ENCODE results near the gene KRTAP10-9.
"Not testable (repeated sequence)": the region's sequence is repeated elsewhere in the genome, so short reads cannot be mapped to it uniquely, and the experiment has no call there.

The KRTAP10-9 gene

DNA sequence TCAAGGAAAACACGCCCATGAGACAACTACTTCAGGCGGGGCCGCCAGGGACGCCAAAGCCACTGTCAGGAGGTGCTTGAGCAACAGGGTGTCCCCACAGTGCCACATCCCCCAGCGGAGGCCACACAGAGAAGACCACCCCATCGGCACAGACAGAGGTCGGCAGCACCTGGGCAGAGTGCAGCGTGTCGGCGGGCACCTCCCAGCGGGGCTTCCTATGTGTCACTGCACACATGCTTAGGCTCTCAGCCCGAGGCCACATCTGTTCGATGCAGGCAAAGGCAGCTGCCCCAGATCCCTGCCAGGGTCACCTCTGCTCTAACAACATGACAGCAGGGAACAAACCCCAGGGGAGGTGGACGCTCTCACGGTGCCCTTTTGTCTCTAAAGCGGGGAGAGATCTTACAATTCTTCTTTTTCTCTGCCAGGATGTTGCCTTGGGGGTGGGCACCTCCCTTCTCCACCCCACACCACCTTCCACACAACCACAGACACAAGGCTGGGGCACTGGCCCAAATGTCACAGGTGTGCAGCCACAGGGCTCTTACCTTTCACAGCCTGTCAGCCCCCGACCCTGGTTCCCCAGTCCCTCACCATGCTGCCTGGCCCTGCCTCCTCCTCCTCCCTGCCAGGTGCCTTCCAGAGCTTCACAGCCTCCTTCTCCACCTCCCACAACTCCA is 10.8 kb upstream of the KRTAP10-9 start:
- no peak for DNase-seq

DNA sequence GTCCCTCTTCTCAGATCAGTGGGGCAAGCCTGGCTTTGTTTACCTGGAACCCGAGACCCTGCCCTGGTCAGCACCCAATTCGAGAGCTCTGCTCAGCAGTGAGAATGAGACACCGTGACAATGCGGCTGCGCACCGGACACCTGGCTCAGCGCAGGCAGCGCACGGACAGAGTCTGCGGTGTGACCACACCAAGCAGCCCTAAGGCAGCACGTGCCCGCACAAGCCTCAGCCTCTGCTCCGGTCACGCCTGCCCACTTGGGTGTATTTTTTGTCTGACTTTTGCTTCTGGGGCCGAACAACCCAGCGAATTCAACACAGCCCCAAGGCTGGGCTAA is 10.3 kb upstream of the KRTAP10-9 start:
- no peak for DNase-seq

DNA sequence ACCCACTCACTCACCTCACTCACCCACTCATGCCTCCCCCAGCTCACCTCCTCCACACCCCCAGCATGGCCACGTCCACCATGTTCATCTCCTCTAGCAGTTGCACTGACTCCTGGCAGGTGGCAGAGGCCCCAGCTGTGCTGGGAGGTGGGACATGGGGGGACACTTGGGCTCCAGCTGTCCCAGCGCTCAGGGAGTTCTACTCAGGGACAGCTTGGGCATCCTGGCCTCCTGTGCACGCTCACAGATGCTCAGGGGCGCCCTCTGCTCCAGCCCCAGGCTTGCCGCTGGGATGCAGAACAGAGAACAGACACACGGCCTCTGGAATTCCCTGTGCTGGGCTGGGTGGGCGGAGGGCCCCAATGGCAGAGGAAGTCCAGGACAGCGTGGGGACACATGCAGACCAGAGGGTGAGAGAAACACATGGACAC is 9.8 kb upstream of the KRTAP10-9 start:
- no peak for DNase-seq

DNA sequence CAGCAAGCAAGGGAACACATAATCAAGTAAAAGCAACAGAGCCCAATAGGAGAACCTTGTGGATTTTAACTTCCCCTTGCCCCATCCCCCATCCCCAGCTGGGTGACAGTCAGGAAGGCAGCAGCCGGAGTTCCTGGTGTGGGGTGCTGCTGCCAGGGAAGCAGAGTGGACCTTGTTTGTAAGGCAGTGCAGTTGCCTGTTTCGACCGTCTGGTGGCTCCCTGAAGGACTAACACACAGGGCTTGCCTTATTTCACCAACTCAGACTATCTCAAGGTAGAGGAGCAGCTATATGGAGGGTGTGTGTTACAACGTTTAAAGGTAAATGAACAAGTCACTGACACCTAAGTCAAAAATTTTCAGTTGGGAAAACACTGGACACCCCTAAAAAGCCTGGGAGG is 8.4 kb upstream of the KRTAP10-9 start:
- peak; percentile 22 for DNase-seq

DNA sequence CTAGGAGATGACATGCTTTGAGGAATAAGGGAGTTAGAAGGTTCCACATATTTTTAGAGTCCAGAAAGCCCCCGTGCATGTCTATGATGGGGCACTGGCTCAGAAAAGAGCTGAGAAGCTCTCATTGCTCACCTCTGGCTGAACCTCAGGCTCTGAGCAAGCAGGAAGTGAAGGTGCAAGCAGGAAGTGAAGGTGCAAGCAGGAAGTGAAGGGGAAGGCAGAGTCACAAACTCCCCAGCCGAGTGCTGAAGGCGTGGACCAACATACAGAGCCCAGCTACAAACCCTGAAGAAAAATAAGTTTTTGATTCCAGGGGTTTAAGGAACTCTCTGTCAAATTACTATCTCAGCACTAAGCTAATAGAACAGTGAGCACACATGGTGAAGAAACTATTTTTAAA is 8.0 kb upstream of the KRTAP10-9 start:
- DNase-seq = peak; percentile 76

DNA sequence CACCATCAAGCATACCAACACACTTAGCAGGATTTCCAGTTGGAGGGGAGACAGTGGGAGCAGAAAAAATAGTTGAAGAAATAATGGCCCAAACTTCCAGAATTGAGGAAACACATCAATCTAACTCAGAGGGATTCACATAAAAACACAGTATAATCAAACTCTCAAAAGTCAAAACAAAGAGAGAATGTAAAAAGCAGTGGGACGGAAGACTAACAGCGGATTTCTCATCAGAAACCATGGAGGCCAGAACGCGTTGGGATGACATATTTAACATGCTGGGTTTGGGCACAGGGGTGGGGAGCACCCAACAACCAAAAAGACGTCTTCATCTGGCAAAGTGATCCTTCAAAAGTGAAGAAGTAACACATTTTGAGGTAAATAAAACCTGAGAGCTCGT is 7.0 kb upstream of the KRTAP10-9 start:
- DNase-seq = no peak

DNA sequence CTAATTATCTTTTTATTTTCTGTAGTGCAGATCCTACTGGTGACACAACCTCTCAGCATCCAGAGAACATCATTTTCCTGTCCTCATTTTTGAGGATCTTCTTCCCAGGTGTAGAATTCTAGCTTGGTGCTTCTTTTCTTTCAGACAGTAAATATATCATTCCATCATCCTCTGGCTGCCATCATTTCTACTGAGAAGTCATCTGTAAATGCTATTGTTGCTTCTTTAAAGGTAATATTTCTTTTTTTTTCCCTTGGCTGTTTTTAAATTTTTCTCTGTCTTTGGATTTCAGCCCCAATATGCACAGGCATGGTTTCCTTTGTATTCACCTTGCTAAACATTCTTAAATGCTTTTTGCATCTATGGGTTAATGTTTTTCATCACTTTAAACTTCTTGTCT is 3.3 kb upstream of the KRTAP10-9 start:
- no peak for DNase-seq

DNA sequence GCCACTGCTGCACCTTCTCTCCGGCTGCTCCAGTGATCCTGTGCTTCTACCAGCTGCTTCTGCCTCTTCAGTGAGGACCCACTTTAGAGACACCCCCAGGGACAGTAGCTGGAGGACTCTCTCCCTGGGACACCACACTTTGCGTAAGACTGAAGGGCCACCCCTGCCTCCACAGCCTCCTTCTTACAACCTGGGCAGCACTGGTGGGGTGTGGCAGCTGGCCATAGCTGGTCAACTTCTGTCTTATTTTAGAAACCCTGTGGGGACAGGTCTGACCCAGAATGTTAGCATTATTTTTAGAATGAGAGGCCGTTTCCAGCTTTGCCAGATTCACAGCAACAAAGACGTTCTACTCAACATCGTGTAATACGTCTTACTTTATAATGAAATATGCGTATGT is 1.1 kb upstream of the KRTAP10-9 start:
- DNase-seq = no peak

DNA sequence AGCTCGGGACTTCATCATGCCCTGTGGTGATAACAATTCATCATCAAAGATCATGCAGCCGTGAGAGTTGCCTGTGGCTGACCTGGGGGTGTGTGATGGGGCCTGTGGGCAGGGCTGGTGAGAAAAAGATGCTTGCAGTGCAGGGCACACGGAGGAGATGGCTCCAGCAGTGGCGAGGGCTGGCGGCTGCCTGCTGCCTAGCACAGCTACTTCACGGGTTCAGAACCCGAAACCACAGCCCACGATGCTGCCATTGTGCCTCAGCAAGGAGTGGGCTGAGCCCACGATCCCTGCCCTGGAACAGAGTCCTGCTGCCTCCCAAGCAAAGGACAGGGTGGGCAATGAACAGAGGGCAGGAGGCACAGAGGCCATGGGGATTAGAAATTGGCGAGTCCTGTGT is 631 bp upstream of the KRTAP10-9 start:
- no peak for DNase-seq

DNA sequence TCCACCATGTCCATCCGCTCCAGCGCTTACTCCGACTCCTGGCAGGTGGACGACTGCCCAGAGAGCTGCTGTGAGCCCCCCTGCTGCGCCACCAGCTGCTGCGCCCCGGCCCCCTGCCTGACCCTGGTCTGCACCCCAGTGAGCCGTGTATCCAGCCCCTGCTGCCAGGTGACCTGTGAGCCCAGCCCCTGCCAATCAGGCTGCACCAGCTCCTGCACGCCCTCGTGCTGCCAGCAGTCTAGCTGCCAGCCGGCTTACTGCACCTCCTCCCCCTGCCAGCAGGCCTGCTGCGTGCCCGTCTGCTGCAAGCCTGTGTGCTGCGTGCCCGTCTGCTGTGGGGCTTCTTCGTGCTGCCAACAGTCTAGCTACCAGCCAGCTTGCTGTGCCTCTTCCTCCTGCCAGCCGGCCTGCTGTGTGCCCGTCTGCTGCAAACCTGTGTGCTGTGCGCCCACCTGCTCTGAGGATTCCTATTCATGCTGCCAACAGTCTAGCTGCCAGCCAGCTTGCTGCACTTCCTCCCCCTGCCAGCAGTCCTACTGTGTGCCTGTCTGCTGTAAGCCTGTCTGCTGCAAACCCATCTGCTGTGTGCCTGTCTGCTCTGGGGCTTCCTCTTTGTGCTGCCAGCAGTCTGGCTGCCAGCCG is 409 bp downstream of the KRTAP10-9 start:
- DNase-seq = not testable (repeated sequence)

DNA sequence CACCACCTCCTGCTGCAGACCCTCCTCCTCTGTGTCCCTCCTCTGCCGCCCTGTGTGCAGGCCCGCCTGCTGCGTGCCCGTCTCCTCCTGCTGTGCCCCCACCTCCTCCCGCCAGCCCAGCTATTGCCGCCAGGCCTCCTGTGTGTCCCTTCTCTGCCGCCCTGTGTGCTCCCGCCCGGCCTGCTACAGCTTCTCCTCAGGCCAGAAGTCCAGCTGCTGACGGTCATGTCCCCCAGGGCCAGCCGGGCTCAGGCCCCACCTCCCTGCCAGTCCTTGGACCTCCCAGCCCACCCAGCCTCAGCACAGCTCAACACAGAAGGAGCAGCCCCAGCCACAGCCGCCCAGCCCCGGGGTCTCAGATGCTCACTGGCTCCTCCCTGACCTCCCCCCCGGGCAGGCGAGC is 939 bp downstream of the KRTAP10-9 start:
- not testable (repeated sequence) for DNase-seq

DNA sequence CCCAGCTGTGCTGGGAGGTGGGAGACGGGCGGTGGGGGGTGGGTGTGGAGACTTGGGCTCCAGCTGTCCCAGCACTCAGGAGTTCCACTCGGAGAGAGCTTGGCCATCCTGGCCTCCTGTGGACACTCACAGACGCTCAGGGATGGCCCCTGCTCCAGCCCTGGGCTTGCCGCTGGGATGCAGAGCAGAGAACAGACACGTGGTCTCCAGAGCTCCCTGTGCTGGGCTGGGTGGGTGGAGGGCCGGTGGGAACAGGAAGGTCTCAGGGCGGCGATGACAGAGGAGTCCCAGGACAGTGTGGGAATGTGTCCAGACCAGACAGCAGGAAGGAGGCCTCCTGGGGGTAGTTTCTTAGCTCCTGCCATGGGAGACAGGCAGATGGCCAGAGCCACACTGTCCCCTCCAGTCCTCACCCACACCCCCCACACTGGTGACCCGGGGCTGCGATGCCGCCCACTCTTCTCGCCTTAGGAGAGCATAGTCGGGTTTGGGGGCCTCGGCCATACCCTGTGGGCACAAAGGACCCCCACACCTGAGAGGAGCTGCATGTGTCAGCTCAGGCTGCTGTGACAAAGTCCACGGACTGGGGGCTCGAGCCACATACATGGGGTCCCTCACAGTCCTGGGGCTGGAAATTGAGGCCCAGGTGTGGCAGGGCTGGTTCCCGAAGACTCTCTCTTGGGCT is 2.0 kb downstream of the KRTAP10-9 start:
- no peak for DNase-seq

DNA sequence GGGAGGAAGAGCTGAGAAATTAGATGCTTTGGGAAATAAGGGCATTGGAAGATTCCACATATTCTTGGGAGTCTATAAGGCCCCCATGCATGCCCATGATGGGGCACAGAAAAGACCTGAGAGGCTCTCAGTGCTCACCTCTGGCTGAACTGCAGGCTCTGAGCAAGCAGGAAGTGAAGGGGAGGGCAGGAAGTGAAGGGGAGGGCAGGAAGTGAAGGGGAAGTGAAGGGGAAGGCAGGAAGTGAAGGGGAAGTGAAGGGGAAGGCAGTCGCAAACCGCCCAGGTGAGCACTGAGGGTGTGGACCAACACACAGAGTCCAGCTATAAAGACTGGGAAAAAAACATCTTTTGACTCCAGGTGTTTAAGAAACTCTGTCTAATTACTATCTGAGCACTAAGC is 3.5 kb downstream of the KRTAP10-9 start:
- peak; percentile 16 for DNase-seq

DNA sequence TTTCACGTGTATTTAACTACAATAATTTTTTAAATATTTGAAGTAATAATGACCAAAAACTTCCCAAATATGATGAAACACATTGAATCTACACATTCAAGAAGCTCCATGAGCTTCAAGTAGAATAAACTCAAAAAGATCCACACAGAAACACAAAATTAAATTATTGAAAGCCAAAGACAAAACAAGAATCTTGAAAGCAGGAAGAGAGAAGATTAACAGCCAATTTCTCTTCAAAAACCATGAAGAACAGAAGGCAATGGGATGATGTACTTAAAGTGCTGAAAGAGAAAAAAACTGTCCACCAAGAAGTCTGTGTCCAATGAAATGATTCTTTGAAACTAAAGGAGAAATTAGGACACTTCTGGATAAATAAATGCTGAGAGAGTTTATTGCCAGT is 5.2 kb downstream of the KRTAP10-9 start:
- no peak for DNase-seq

DNA sequence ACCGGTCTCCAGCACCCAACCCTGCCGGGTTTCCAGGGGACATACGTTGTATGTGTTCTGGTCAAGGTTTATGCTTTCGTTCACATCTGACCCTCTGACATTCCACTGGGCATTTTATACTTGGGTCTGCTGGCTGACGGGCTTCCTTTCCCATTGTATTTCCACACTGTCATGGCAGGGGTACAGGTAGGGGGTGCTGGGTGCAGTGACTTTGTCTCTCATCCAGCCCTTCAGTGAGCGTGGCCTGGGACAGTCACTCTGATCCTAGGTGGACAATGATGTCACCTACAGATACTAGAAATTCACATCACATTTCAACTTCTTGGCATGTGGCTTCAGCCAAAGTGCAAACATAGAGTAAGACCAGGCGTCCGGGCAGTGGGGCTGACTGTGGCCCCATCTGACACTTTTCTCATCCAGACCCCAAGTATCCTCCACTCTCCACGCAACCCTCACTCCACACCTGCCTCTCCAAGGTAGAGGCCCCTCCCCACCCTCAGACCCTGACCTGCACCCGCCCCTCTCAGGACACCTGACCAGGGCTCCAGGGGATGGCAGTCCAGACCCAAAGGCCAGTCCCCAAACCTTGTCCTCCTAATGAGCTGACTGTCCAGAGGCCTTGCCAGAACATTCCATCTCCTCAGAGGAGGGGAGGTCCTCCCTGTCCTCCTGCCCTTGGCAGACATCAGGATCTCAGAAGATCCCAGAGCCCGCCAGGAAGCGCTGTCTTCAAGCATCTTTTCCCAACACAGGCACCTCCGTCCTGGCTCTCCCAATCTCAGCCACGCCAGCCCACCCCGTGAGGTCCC is 9.5 kb downstream of the KRTAP10-9 start:
- DNase-seq = no peak

DNA sequence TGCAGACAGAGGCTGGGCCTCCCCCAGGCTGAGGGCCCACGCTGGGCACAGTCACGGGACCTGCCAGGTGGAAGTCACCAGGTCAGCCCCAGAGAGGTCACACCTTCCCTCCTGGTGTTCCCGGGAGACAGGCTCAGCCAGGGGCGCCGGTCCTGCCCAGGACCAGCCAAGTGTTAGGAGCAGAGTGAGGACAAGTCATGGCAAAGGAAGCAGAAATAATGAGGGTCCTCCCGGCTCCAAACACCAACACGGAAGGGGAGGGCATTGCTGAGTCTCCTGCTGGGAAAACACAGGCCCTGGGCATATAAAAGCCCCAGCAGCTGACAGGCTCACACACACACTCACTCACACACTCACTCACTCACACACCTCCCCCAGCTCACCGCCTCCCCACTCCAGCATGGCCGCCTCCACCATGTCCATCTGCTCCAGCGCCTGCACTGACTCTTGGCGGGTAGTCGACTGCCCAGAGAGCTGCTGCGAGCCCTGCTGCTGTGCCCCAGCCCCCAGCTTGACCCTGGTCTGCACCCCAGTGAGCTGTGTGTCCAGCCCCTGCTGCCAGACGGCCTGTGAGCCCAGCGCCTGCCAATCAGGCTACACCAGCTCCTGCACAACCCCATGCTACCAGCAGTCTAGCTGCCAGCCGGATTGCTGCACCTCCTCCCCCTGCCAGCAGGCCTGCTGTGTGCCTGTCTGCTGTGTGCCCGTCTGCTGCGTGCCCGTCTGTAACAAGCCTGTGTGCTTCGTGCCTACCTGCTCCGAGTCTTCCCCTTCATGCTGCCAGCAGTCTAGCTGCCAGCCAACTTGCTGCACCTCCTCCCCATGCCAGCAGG is 10.3 kb downstream of the KRTAP10-9 start, which contains the start of gene KRTAP10-10:
Gene KRTAP10-10, plus strand, starts transcription at position 339 of the 833 bp plus-strand sequence. Its CDS starts 62 bp downstream, at position 401.
- no peak for DNase-seq

DNA sequence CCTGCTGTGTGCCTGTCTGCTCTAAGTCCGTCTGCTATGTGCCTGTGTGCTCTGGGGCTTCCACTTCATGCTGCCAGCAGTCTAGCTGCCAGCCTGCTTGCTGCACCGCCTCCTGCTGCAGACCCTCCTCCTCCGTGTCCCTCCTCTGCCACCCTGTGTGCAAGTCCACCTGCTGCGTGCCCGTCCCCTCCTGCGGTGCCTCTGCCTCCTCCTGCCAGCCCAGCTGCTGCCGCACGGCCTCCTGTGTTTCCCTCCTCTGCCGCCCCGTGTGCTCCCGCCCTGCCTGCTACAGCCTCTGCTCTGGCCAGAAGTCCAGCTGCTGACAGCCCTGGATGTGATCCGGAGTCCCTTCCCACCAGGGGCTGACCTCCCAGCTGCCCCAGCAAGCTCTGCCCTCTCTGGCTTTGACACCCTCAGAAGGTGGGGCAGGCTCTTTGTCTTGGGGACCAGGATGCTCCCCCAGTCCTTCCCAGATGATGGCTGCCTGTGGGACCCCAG is 11.0 kb downstream of the KRTAP10-9 start:
- DNase-seq = not testable (repeated sequence)

DNA sequence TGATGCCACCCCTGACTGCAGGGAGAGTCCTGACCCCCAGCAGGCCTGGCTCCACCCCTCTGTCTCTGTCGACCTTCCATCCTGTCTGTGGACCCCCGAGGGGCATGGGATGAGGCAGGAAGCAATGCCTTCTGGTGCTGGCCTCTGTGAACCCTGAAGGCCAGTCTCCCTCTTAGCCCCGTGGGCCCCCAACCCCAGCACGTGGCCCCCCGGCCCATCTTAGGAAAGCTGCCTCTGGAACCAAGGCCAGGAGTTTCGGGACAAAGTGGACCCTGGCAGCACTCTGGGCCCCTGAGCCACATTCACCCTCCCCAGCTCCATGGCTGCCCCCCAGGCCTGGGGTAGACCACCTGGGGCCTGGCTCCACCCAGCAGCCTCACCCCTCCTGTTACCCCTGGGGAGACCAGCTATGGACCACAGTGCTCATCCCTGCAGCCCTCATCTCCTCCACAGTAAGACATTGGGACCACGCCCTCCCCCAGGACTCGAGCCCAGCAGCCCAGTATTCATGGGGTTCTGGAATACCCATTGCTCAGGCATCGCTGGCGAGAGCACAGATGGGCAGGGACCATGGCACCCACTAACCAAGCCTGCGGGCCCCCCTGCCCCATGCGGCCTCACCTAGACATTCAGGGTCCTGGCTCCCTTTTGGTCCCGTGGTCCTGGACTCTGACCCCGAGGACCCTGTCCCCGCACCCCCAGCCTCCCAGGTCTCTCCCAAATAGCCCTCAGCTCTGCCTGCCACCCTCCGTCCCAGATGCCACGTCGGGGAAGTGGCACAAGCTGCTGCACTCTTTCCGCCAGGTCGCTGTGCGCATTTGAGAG is 11.8 kb downstream of the KRTAP10-9 start:
- DNase-seq = not testable (repeated sequence)

DNA sequence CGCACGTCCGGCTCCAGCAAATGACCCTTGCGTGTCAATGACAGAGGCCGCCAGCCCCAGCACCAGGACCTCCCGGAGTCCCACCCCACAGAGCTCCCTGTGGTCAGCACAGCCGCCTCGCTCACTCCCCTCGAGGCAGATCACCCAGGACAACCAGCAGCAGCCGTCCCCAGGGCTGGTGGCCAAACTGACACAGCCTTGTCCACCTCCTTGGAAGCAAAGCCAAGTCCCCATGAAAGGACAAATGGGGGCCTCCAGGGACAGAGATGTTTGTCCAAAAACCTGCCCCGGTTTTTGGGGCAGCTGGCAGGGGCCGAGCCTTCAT is 12.4 kb downstream of the KRTAP10-9 start:
- DNase-seq = no peak

DNA sequence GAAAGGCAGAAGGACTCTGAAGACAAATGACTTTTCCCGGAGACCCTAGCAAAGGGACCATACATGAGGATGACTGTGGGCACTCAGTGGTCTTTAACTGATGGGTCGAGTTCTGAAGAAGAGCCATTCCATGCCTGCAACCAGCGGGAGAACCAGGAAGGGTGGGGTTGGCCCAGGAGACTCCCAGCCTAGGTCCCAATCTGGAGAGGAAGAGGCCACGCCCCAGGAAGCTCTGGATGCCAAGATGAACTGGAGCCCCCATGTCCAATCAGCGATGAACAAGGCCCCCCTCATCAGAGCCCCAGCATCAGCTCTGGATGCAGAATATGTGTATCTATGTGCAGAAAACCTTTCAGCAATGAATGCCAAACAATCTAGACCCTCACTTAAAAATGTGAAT is 13.9 kb downstream of the KRTAP10-9 start:
- no peak for DNase-seq

DNA sequence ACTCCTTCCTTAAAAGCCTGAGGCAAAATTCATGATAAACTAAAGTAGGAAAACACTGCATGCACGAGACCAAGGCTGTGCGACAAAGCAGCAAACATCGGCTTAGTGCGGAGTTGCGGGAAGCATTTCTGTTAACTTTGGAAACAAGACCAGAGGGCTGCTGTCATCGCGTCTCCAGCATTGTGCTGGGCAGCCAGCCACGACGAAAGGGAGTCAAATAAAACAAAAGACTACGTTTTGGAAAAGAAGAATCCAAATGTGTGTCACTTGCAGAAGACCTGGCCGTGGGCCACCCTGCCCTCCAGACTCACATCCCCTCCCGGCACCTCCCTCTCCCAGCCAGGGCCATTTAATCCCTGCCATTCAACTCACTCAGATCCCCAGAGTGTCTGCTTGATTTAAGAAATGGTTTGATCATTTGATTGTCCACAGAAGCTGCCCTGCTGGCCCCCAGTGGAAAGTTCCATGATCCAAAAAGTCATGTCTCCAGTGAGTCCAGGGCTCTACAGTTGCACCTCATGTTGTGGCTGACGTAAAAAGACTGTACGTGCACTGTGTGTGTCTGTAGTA is 16.9 kb downstream of the KRTAP10-9 start:
- no peak for DNase-seq

Data from CD4-positive, alpha-beta T cell treated with Interleukin-6 for 4 hours (primary cell).